ENCODE measurements around the gene SDR9C7.

GRCh38 chr12:56958422-56958821 is 24.2 kb upstream of the SDR9C7 start:
- TF ChIP-seq CTCF (IDR thresholded peaks at IDR 0.05) (no peak), POLR2A (IDR thresholded peaks at IDR 0.05) (no peak)
